ENCODE results near the gene ITGAX.
"Not testable (repeated sequence)": the region's sequence is repeated elsewhere in the genome, so short reads cannot be mapped to it uniquely, and the experiment has no call there.

Gene ITGAX

GRCh38 chr16:31411024-31411844 lies 56.3 kb downstream of the ITGAX start:
- TF ChIP-seq CTCF (IDR thresholded peaks at IDR 0.05; ENCODE audit: extremely low read depth, missing control alignments): no peak
- DNase-seq (ENCODE audit: low spot score): no peak

GRCh38 chr16:31412750-31413149 lies 57.8 kb downstream of the ITGAX start:
- no peak for TF ChIP-seq CTCF (IDR thresholded peaks at IDR 0.05; ENCODE audit: extremely low read depth, missing control alignments)
- DNase-seq (ENCODE audit: low spot score): no peak

- DNase-seq (ENCODE audit: low spot score): no peak
- no peak for TF ChIP-seq CTCF (IDR thresholded peaks at IDR 0.05; ENCODE audit: extremely low read depth, missing control alignments)
Measured at GRCh38 chr16:31413381-31413780, 58.4 kb downstream of the ITGAX start.

GRCh38 chr16:31413943-31414342 lies 59.0 kb downstream of the ITGAX start:
- no peak for DNase-seq (ENCODE audit: low spot score)
- TF ChIP-seq CTCF (IDR thresholded peaks at IDR 0.05; ENCODE audit: extremely low read depth, missing control alignments): no peak

GRCh38 chr16:31414706-31415105 lies 59.7 kb downstream of the ITGAX start:
- DNase-seq (ENCODE audit: low spot score): no peak
- TF ChIP-seq CTCF (IDR thresholded peaks at IDR 0.05; ENCODE audit: extremely low read depth, missing control alignments): no peak

- no peak for TF ChIP-seq CTCF (IDR thresholded peaks at IDR 0.05; ENCODE audit: extremely low read depth, missing control alignments)
Measured at GRCh38 chr16:31416371-31416770, 61.4 kb downstream of the ITGAX start.

GRCh38 chr16:31417036-31417435 lies 62.1 kb downstream of the ITGAX start:
- not testable (repeated sequence) for DNase-seq (ENCODE audit: low spot score)

More at GRCh38 chr16:31416371-31416770, 61.4 kb downstream of the ITGAX start:
- DNase-seq (ENCODE audit: low spot score): no peak

GRCh38 chr16:31417916-31418315 lies 62.9 kb downstream of the ITGAX start:
- TF ChIP-seq CTCF (IDR thresholded peaks at IDR 0.05; ENCODE audit: extremely low read depth, missing control alignments): no peak

More at GRCh38 chr16:31417916-31418315, 62.9 kb downstream of the ITGAX start:
- DNase-seq (ENCODE audit: low spot score): no peak

Data from GM20000 (cell line).